HFF-Myc (cell line): ENCODE data around the gene AKR1D1.

ENCODE experiments used
- DNase-seq: peaks from one replicate; pipeline ENCODE4 v3.0.0-alpha.2; 2011; ENCODE audit warnings: low read depth; ENCODE audit errors: extremely low read depth
- H3K4me3 ChIP-seq: replicated peaks from 2 replicates; pipeline ENCODE4 v1.5.1; 2011; ENCODE audit warnings: low read depth, mild to moderate bottlenecking, control low read depth, low read length
- CTCF ChIP-seq: IDR thresholded peaks from 2 replicates; pipeline ENCODE4 v1.5.1; 2012; ENCODE audit warnings: mild to moderate bottlenecking, low read depth, low read length, control low read depth; ENCODE audit errors: missing control alignments

AKR1D1 gene

DNA sequence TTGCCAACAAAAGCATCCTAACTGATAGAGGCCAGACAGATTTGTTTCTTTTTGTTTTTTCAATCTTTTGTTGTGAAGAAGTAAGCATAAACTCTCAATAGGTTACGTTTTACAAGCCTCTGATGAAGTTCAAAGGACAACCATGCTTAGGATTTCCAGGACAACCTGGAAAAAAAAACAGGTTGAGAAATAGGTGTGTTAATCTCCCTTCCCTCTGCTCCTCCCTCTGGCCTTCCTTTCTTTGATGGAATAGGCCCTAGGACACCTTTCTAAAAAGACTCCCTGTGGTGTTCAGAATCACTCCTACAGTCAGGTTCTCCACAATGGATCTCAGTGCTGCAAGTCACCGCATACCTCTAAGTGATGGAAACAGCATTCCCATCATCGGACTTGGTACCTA, at the start of gene AKR1D1:
AKR1D1 (plus strand) TSS at position 264 of the 400 bp plus-strand sequence; CDS start at position 324, 60 bp downstream.
- no peak for DNase-seq
- TF ChIP-seq CTCF, result no peak

GRCh38 chr7:138027100-138027499, 49.2 kb upstream of the AKR1D1 start:
- H3K4me3 ChIP-seq, result no peak overlapping the region
- no peak for DNase-seq
- TF ChIP-seq CTCF, result no peak

More for the DNA sequence above, at the start of gene AKR1D1:
- H3K4me3 ChIP-seq, result no peak within 1 kb of the TSS

DNA sequence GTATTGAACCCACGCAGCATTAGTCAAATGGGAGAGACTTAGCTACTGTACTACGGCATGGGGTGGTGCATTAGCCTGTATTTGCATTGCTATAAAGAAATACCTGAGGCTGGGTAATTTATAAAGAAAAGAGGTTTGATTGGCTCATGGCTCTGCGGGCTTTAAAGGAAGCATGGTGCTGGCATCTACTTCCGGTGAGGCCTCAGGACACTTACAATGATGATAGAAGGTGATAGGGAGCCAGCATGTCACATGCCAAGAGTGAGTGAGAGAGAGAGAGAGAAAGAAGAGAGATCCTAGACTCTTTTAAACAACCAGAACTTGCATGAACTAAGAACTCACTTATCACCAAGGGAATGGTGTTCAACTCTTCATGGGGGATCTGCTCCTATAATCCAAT, 47.1 kb upstream of the AKR1D1 start:
- DNase-seq, result no peak
- H3K4me3 ChIP-seq, result no peak overlapping the region
- TF ChIP-seq CTCF, result no peak

GRCh38 chr7:138029941-138030340, 46.3 kb upstream of the AKR1D1 start:
- no peak for DNase-seq
- TF ChIP-seq CTCF, result no peak
- H3K4me3 ChIP-seq, result no peak overlapping the region

- no peak for DNase-seq
- no peak for TF ChIP-seq CTCF
- no peak overlapping the region for H3K4me3 ChIP-seq
Measured at GRCh38 chr7:138030679-138031351, 45.4 kb upstream of the AKR1D1 start.

DNA sequence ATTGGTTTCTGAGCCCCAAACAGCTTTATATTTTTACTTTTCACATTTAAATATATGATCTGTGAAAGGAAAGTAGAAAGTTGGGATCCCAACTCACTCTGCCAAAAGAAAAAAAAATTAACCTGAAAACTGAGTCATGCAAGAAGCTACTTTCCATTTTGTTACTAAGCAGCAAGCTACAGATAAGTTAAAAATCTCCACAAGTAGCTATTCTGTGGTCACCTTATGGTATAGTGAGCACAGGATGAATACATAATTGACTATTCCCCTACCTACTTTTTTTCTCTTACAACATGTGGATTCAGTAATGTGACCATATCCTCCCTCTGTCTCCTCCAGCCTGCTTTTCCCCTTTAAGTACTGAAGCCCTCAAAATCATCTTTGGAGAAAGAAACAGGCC, 44.1 kb upstream of the AKR1D1 start:
- DNase-seq, result no peak
- no peak for TF ChIP-seq CTCF
- no peak overlapping the region for H3K4me3 ChIP-seq

GRCh38 chr7:138032770-138033169, 43.5 kb upstream of the AKR1D1 start:
- no peak overlapping the region for H3K4me3 ChIP-seq
- no peak for DNase-seq
- TF ChIP-seq CTCF, result no peak
